ENCODE data around the gene ADTRP.

DNA sequence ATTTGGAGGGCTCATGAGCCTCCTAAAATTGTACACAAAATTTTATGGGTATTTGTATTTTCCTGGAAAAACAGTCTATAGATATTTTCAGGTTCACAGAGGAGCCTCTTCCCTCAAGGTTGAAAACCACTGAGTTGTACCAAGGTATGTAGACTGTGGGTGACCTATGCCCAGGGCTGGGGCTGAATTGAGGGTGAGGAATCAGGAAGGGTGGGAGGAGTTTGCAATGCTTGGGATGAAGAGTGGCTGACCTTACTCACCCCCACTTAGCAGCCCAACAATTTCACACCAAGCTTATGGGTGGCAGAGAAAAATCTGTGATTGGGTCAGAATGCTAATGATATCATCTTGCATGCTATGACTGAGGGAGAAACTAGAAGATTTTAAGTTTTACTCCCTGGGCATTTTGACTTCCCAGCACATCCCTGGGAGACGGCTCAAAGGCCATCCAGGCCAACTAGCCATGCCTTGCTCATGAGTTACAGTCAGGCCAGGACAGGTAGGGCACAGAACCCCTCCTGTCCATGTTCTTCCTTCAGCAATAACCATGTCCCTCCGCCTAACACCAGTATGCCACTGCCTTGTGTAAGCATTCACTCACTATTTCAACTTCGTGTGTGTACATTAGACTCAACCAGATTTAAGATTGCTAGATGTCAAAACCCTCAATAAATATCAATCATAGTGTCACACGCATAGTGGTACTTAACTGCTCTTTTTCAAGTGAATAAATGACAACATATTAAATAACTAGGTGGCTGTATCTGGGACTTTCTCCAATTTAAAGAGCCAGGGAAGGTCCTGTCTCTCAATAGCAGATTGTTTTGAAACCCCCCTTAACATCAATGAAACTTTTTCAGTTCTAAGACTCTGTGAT is 16.6 kb downstream of the ADTRP start:
- TF ChIP-seq, protein P1, sequence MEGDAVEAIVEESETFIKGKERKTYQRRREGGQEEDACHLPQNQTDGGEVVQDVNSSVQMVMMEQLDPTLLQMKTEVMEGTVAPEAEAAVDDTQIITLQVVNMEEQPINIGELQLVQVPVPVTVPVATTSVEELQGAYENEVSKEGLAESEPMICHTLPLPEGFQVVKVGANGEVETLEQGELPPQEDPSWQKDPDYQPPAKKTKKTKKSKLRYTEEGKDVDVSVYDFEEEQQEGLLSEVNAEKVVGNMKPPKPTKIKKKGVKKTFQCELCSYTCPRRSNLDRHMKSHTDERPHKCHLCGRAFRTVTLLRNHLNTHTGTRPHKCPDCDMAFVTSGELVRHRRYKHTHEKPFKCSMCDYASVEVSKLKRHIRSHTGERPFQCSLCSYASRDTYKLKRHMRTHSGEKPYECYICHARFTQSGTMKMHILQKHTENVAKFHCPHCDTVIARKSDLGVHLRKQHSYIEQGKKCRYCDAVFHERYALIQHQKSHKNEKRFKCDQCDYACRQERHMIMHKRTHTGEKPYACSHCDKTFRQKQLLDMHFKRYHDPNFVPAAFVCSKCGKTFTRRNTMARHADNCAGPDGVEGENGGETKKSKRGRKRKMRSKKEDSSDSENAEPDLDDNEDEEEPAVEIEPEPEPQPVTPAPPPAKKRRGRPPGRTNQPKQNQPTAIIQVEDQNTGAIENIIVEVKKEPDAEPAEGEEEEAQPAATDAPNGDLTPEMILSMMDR (IDR thresholded peaks at IDR 0.05; ENCODE audit: insufficient read depth, low read length, poor library complexity, severe bottlenecking), result no peak
- no peak for TF ChIP-seq EZH2phosphoT487 (conservative IDR thresholded peaks at IDR 0.05; ENCODE audit: low read length)
